Muscle layer of colon (tissue), 2 donors: ENCODE data around the gene MBOAT2.

Experiments used
- H3K27ac ChIP-seq: one replicate; pipeline ENCODE4 v1.7.0; 2013; ENCODE audit warnings: low read depth, mild to moderate bottlenecking, low read length, moderate library complexity
- H3K27me3 ChIP-seq, 2 donors: one replicate each; pipeline ENCODE4 v1.7.0; 2013; ENCODE audit warnings: low read length in 2 of 2, mild to moderate bottlenecking in 2 of 2; ENCODE audit not compliant: insufficient read depth in 2 of 2, control insufficient read depth in 1 of 2
- H3K36me3 ChIP-seq: one replicate; pipeline ENCODE4 v1.7.0; 2013; ENCODE audit warnings: mild to moderate bottlenecking, low read length; ENCODE audit not compliant: insufficient read depth
- H3K4me1 ChIP-seq: one replicate; pipeline ENCODE4 v1.7.0; 2013; ENCODE audit warnings: mild to moderate bottlenecking, low read length; ENCODE audit not compliant: insufficient read depth
- H3K4me3 ChIP-seq, 2 donors: one replicate each; pipeline ENCODE4 v1.7.0; 2013; ENCODE audit warnings: low read length in 2 of 2, low read depth in 1 of 2, mild to moderate bottlenecking in 1 of 2, moderate library complexity in 1 of 2
- H3K9ac ChIP-seq: one replicate; pipeline ENCODE4 v1.7.0; 2013; ENCODE audit warnings: low read length
- H3K9me3 ChIP-seq: one replicate; pipeline ENCODE4 v1.7.0; 2013; ENCODE audit warnings: mild to moderate bottlenecking, low read length
- donor health status: abdominal sarcoma.
- donor health status: Adenocarcinoma of cecum.

Gene MBOAT2

DNA sequence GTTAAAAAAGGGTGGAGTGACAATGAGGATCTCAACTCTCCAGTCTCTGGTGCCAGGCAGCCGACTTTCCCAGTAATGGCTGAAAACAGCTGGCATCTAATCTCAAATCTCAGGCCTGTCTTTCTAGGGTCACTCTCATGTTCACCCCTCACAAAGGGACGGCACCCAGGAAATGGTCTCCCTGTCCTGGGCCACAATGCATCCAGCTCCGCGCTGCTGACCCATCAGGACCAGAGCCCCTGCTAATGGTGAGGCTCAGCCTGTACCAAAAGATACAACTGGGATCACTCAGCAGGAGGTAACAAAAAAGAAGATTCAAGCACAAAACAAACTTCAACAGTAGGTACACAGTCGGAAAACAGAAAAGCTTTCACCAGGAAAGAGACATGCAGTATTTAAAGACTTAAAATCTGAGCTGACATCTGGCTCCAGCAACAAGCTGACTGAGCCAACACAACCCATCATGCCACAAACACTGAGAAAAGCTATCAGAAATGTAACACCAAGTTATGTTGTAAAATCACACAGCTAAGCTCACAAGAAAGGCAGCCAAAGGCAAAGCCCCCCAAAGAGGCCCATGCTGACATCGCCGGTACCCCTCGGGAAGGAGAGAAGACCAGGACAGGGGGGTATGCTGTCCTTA lies 152.5 kb downstream of the MBOAT2 start:
- Histone ChIP-seq H3K4me1 (no peaks in the 10 kb centered on the region), H3K4me3 (no peak overlapping the region), H3K27me3 (no peaks in the 10 kb centered on the region), H3K36me3 (no peaks in the 10 kb centered on the region), H3K27ac (no peak overlapping the region), H3K9me3 (no peaks in the 10 kb centered on the region), H3K9ac (no peak overlapping the region)

GRCh38 chr2:8849327-8849726 lies 154.2 kb downstream of the MBOAT2 start:
- Histone ChIP-seq H3K4me3 (no peak overlapping the region), H3K27me3 (no peaks in the 10 kb centered on the region), H3K9ac (no peak overlapping the region), H3K9me3 (no peaks in the 10 kb centered on the region), H3K4me1 (no peaks in the 10 kb centered on the region), H3K36me3 (no peaks in the 10 kb centered on the region), H3K27ac (no peak overlapping the region)

DNA sequence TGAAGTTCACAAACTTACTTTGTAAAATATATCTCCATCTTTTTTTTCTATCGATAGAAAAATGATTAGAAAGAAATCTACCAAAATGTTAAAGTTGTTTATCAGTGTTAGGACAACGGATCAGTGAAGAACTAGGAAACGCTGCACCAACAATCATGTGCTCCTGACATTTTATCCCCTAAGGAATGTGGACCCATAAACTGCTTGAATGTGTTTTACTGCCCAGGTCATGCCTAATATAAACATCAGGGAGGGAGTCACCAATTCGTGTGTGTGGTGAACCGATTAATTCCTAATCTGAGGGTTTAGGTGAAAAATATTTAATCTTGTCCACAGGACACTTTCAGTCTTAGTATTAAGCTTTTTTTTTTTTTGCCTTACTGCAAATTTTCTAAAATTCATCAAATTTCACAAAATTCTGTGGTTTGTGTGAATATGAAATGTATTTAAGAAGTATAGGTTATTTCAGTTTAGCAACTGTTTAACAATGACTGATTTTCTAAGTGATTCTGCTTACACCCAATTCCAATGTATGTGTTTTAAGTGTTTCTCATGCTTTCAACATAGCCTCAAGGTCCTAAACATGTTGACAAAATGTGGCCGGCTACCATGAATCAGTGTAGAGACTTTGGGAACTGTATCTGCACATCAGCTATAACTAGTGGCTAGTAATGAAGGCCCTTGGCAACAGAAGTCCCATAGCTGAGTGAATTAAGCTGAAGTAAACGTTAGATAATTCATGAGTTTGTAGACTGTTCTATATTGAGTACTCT lies 155.0 kb downstream of the MBOAT2 start:
- H3K4me3 ChIP-seq, result no peak overlapping the region
- no peaks in the 10 kb centered on the region for H3K4me1 ChIP-seq
- H3K27me3 ChIP-seq, result no peaks in the 10 kb centered on the region
- no peaks in the 10 kb centered on the region for H3K9me3 ChIP-seq
- H3K27ac ChIP-seq, result no peak overlapping the region
- H3K36me3 ChIP-seq, result no peaks in the 10 kb centered on the region
- H3K9ac ChIP-seq, result no peak overlapping the region

- Histone ChIP-seq H3K36me3 (no peaks in the 10 kb centered on the region), H3K4me3 (no peak overlapping the region), H3K4me1 (no peaks in the 10 kb centered on the region), H3K9me3 (no peaks in the 10 kb centered on the region), H3K9ac (no peak overlapping the region), H3K27me3 (no peaks in the 10 kb centered on the region), H3K27ac (no peak overlapping the region)
Observed at GRCh38 chr2:8847400-8847799, 156.1 kb downstream of the MBOAT2 start.

- no peak overlapping the region for H3K27ac ChIP-seq
- no peaks in the 10 kb centered on the region for H3K27me3 ChIP-seq
- H3K36me3 ChIP-seq, result no peaks in the 10 kb centered on the region
- H3K9ac ChIP-seq, result no peak overlapping the region
- no peak overlapping the region for H3K4me3 ChIP-seq
- H3K9me3 ChIP-seq, result no peaks in the 10 kb centered on the region
- no peaks in the 10 kb centered on the region for H3K4me1 ChIP-seq
Observed at GRCh38 chr2:8841932-8842331, 161.6 kb downstream of the MBOAT2 start.

GRCh38 chr2:8840475-8841091 lies 162.9 kb downstream of the MBOAT2 start:
- Histone ChIP-seq H3K4me3 (no peak overlapping the region), H3K27me3 (no peaks in the 10 kb centered on the region), H3K4me1 (peaks cover 8% of the 10 kb centered on the region), H3K9me3 (no peaks in the 10 kb centered on the region), H3K36me3 (no peaks in the 10 kb centered on the region), H3K27ac (no peak overlapping the region), H3K9ac (no peak overlapping the region)

- Histone ChIP-seq H3K27ac (no peak overlapping the region), H3K9me3 (no peaks in the 10 kb centered on the region), H3K27me3 (no peaks in the 10 kb centered on the region), H3K9ac (no peak overlapping the region), H3K4me3 (no peak overlapping the region), H3K4me1 (peaks cover 20% of the 10 kb centered on the region), H3K36me3 (no peaks in the 10 kb centered on the region)
Observed at GRCh38 chr2:8839189-8839965, 164.1 kb downstream of the MBOAT2 start.

DNA sequence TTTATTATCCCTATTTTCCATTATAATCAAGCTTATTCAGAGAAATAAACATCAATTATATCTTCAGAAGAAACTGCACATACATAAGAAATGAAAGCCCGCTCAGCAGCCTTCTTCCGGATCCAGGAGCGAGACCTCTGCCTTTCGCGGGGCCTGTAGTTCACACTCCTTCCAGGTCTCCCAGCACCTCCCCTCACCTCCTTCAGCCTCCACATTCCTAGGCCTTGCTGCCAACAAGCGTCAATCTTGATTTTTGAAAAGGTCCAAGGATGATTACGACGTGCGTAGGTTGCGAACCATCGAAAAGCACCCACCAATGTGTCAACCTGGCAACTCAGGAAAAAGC lies 165.7 kb downstream of the MBOAT2 start:
- Histone ChIP-seq H3K4me1 (peaks cover 26% of the 10 kb centered on the region), H3K27ac (peak overlapping the region; percentile 79), H3K27me3 (no peaks in the 10 kb centered on the region), H3K4me3 (peak overlapping the region; percentile 71 to 79), H3K36me3 (no peaks in the 10 kb centered on the region), H3K9ac (no peak overlapping the region), H3K9me3 (no peaks in the 10 kb centered on the region)

- Histone ChIP-seq H3K4me3 (peak within 1 kb of the TSS; percentile 71 to 79), H3K27me3 (no peaks in the 10 kb centered on the region), H3K9ac (peak within 1 kb of the TSS; percentile 44), H3K36me3 (no peaks in the 10 kb centered on the region), H3K4me1 (peaks cover 31% of the 10 kb centered on the region), H3K27ac (peak within 1 kb of the TSS; percentile 79), H3K9me3 (no peaks in the 10 kb centered on the region)
Observed at GRCh38 chr2:8836971-8837794, 166.3 kb downstream of the MBOAT2 start, which contains the start of gene KIDINS220. Gene KIDINS220 (minus strand): TSS chr2:8837613. CDS start chr2:8827093, 10,520 bp downstream.

DNA sequence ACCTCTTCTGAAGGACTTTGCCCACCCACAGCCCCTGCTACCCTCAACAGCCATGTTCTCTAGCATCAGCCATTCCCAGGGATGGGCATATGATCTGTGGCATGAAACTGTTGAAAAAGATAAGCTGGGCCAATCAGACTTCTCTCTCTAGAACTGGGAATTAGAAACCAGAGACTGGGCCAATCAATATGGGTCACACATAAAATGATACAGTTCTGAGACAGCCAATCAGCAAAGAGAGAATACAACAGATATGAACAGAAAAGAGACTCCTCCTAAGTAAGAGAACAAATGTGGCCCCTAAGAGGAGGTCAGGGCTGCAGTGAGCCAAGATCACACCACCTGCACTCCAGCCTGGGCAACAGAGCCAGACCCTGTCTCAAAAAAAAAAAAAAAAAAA lies 168.2 kb downstream of the MBOAT2 start:
- Histone ChIP-seq H3K27me3 (no peaks in the 10 kb centered on the region), H3K27ac (no peak overlapping the region), H3K9me3 (no peaks in the 10 kb centered on the region), H3K9ac (no peak overlapping the region), H3K4me1 (peaks cover 40% of the 10 kb centered on the region), H3K36me3 (no peaks in the 10 kb centered on the region), H3K4me3 (peak overlapping the region in 1 of 2 donors; percentile 71)
